ENCODE results near the gene OR52E1.

DNA sequence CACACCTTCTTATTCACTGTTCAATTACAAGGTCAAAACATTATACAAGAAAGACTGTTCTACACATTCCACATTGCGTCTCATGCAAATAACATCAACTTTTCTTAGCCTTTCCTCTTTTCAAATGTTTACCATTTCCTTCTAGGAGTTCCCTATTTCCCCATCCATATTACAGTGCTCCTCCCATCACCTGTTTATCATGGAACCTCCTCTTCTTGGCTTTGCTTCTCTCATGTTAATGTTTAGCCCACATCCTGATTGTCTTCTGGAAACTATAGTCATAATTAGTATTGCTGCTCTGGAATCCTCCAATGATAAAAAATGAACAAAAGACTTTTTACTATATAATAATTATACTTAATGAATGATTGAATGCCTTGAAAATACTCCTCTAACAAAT, 21.3 kb downstream of the OR52E1 start:
- TF ChIP-seq, protein P1, sequence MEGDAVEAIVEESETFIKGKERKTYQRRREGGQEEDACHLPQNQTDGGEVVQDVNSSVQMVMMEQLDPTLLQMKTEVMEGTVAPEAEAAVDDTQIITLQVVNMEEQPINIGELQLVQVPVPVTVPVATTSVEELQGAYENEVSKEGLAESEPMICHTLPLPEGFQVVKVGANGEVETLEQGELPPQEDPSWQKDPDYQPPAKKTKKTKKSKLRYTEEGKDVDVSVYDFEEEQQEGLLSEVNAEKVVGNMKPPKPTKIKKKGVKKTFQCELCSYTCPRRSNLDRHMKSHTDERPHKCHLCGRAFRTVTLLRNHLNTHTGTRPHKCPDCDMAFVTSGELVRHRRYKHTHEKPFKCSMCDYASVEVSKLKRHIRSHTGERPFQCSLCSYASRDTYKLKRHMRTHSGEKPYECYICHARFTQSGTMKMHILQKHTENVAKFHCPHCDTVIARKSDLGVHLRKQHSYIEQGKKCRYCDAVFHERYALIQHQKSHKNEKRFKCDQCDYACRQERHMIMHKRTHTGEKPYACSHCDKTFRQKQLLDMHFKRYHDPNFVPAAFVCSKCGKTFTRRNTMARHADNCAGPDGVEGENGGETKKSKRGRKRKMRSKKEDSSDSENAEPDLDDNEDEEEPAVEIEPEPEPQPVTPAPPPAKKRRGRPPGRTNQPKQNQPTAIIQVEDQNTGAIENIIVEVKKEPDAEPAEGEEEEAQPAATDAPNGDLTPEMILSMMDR (IDR thresholded peaks at IDR 0.05): no peak
- TF ChIP-seq POLR2A (IDR thresholded peaks at IDR 0.05): no peak
